Progenitor cell of endocrine pancreas (in vitro differentiated cells): Measurements from ENCODE around the gene CNST. TPM values are rescaled to one million over a fixed set of nuclear protein-coding genes. Genes with fewer than 3 reads are reported as not detected.

Experiments
- DNase-seq: peaks from one replicate; pipeline ENCODE4 v3.0.0; 2021; ENCODE audit warnings: low spot score; ENCODE audit not compliant: unreplicated experiment
- H3K27ac Mint-ChIP-seq: 2 replicates; pipeline ENCODE4 v1.8.0; 2021; ENCODE audit warnings: mild to moderate bottlenecking, moderate library complexity, mixed read lengths
- H3K27me3 Mint-ChIP-seq: 2 replicates; pipeline ENCODE4 v1.8.0; 2021; ENCODE audit warnings: mixed read lengths
- H3K36me3 Mint-ChIP-seq: 2 replicates; pipeline ENCODE4 v1.8.0; 2022; ENCODE audit warnings: mixed read lengths; ENCODE audit not compliant: insufficient read depth
- H3K4me1 Mint-ChIP-seq: 2 replicates; pipeline ENCODE4 v1.8.0; 2021; ENCODE audit warnings: low read depth, mixed read lengths
- H3K4me3 Mint-ChIP-seq: 2 replicates; pipeline ENCODE4 v1.8.0; 2021; ENCODE audit warnings: low read depth, mild to moderate bottlenecking, moderate library complexity, mixed read lengths
- H3K9me3 Mint-ChIP-seq: 2 replicates; pipeline ENCODE4 v1.8.0; 2021; ENCODE audit warnings: low read depth, mixed read lengths
- total RNA-seq: library from RNA; stranded (reverse); gene quantifications from 2 replicates; pipeline ENCODE4 v1.2.1, GENCODE V29; 2021
- TF ChIP-seq, protein P1 (sequence below): fragments of 200-600 bp; sonication (generic); IDR thresholded peaks from one replicate; pipeline ENCODE4 v1.5.0; 2021; ENCODE audit warnings: antibody characterized with exemption, mild to moderate bottlenecking; ENCODE audit not compliant: unreplicated experiment

Gene CNST
- total RNA-seq, 1 donor from 2014 or later: 28.3 TPM

- H3K4me1 Mint-ChIP-seq: no peaks in the 10 kb centered on the region
- H3K9me3 Mint-ChIP-seq: peaks cover 12% of the 10 kb centered on the region
These were observed 33.7 kb upstream of the CNST start for GRCh38 chr1:246532519-246532918.

GRCh38 chr1:246533371-246533905 is 32.8 kb upstream of the CNST start:
- H3K27me3 Mint-ChIP-seq: peaks cover 2% of the 10 kb centered on the region
- no peak overlapping the region for H3K27ac Mint-ChIP-seq
- peaks cover 4% of the 10 kb centered on the region for H3K4me1 Mint-ChIP-seq
- no peaks in the 10 kb centered on the region for H3K36me3 Mint-ChIP-seq
- H3K9me3 Mint-ChIP-seq: peaks cover 12% of the 10 kb centered on the region
- DNase-seq: no peak
- H3K4me3 Mint-ChIP-seq: no peak overlapping the region
- TF ChIP-seq, protein P1, sequence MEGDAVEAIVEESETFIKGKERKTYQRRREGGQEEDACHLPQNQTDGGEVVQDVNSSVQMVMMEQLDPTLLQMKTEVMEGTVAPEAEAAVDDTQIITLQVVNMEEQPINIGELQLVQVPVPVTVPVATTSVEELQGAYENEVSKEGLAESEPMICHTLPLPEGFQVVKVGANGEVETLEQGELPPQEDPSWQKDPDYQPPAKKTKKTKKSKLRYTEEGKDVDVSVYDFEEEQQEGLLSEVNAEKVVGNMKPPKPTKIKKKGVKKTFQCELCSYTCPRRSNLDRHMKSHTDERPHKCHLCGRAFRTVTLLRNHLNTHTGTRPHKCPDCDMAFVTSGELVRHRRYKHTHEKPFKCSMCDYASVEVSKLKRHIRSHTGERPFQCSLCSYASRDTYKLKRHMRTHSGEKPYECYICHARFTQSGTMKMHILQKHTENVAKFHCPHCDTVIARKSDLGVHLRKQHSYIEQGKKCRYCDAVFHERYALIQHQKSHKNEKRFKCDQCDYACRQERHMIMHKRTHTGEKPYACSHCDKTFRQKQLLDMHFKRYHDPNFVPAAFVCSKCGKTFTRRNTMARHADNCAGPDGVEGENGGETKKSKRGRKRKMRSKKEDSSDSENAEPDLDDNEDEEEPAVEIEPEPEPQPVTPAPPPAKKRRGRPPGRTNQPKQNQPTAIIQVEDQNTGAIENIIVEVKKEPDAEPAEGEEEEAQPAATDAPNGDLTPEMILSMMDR: no peak

More at GRCh38 chr1:246532519-246532918, 33.7 kb upstream of the CNST start:
- H3K27me3 Mint-ChIP-seq: peaks cover 2% of the 10 kb centered on the region
- no peaks in the 10 kb centered on the region for H3K36me3 Mint-ChIP-seq
- no peak for DNase-seq
- no peak overlapping the region for H3K4me3 Mint-ChIP-seq
- TF ChIP-seq, protein P1: no peak
- no peak overlapping the region for H3K27ac Mint-ChIP-seq

GRCh38 chr1:246534114-246534513 is 32.1 kb upstream of the CNST start:
- Mint-ChIP-seq H3K27me3 (peaks cover 2% of the 10 kb centered on the region), H3K4me3 (no peak overlapping the region), H3K36me3 (peaks cover 5% of the 10 kb centered on the region), H3K27ac (no peak overlapping the region), H3K4me1 (peaks cover 4% of the 10 kb centered on the region), H3K9me3 (peaks cover 12% of the 10 kb centered on the region)
- TF ChIP-seq, protein P1: no peak
- no peak for DNase-seq

DNA sequence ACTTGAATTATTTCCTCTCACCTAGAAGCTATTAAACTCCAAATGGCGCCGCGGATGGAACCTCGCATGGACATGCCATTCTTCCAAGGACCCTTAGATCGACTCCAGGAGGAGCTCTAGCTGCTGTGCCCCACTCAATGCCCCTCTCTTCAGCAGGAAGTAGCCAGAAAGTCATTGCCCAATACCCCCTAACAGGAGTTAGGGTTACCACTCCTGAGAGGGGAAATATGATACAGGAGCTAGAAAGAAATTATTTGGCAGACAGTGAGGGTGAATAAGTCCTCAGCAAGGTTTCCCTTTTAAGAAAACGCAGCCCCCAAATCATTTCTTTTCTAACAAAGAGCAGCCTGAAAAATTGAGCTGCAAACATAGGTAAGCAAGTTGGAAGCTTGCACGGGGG is 28.8 kb upstream of the CNST start:
- H3K4me3 Mint-ChIP-seq: no peak overlapping the region
- peaks cover 10% of the 10 kb centered on the region for H3K36me3 Mint-ChIP-seq
- no peaks in the 10 kb centered on the region for H3K9me3 Mint-ChIP-seq
- no peak overlapping the region for H3K27ac Mint-ChIP-seq
- H3K4me1 Mint-ChIP-seq: peaks cover 4% of the 10 kb centered on the region
- TF ChIP-seq, protein P1: no peak
- H3K27me3 Mint-ChIP-seq: peaks cover under 1% of the 10 kb centered on the region
- DNase-seq: no peak

DNA sequence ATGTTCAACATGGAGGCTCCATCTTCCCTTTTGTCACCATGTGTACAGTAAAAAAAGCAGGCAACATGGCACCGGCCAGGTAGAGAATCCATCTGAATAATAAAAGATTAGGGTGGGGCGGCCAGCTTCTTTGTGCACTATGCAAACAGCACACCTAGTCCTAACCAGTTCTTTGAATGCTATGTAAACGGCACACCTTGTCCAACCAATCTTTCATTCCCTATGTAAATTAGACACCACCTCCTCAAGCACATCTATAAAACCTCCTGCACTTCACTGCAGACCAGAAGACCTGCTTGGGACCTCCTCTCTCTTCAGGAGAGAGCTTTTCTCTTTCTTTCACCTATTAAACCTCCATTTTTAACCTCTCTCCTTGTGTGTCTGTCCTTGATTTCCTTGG is 28.4 kb upstream of the CNST start:
- TF ChIP-seq, protein P1: no peak
- Mint-ChIP-seq H3K9me3 (no peaks in the 10 kb centered on the region), H3K27ac (no peak overlapping the region), H3K4me1 (peaks cover 4% of the 10 kb centered on the region), H3K27me3 (no peaks in the 10 kb centered on the region), H3K36me3 (peaks cover 10% of the 10 kb centered on the region), H3K4me3 (no peak overlapping the region)
- DNase-seq: no peak
